Hair follicle dermal papilla cell (primary cell): ENCODE data around the gene OR6Y1. TPM values are rescaled to one million over a fixed set of nuclear protein-coding genes. Genes with fewer than 3 reads are reported as not detected.

Experiments used
- total RNA-seq: library from RNA; depleted of rRNA; stranded (reverse); fragments of >200 nt; gene quantifications from 2 replicates; pipeline ENCODE4 v1.2.3, GENCODE V29; 2012

OR6Y1 gene, protein sequence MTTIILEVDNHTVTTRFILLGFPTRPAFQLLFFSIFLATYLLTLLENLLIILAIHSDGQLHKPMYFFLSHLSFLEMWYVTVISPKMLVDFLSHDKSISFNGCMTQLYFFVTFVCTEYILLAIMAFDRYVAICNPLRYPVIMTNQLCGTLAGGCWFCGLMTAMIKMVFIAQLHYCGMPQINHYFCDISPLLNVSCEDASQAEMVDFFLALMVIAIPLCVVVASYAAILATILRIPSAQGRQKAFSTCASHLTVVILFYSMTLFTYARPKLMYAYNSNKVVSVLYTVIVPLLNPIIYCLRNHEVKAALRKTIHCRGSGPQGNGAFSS
- not detected in 2 replicates for total RNA-seq

DNA sequence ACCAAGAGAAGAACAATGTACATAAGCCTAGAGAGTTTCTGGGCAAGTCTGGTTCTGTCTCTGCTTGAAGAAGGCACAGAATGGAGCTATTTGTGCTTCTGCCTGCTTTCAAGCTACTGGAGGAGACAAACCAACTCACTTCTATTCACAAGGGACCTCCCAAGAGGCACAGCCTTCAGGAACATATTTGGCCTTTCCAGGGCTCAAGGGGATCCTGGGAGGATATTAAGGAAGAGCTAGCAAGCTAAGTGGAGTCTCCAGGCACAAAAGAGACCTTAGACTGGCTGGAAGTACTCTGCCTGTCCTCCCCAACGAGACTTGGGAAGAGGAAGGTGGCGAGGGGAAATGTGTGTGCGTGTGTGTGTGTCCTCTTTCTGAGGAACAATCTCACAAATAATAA, at the start of gene OR6Y1:
Gene OR6Y1 (minus strand): TSS at position 54 of the 400 bp plus-strand sequence. CDS start 6,300 bp downstream, outside the sequence.

DNA sequence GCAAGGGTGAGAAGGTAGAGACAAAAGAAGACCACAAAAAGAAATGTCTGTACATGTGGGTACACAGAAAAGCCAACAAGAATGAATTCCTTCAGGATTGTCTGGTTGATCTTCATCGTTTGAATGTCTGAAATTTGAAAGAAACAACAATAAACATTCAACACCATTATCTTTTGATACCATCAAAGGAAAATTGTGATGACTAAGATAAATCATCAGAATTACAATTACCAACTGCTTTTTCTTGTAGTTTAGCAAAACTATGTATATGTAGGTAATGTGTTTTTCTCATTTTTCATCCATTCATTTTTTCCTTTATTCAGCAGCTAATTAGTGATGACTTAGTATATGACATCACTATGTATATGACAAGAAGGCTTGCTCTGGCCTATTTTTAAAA, 25.5 kb upstream of the OR6Y1 start, which contains the start of gene OR10X1:
Gene OR10X1 (minus strand): TSS at position 167 of the 400 bp plus-strand sequence. CDS start 0 bp downstream, at position 167.

DNA sequence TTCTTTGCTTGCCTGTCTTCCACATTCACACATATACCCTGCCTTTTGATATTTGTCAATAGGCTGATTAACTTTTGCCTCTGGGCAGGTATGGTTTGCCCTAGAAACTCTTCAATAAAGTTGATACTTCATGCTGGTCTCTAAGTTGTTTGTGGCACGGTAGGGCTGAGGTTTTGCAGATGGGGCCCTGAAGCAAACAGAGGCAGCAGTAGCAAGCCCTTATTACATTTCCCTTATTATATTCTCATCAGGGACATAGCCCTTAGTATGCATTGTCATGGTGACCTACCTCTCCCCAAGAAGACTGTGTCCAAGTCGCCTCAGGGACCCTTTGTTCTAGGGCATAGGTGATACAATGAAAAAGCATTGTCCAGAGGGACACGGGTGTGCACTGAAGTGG, 16.3 kb upstream of the OR6Y1 start, which contains the start of gene OR6P1:
Gene OR6P1 (minus strand): TSS at position 101 of the 400 bp plus-strand sequence. CDS start 6,976 bp downstream, outside the sequence.

Other genes starting within 250 kb of the OR6Y1 start
- not detected in 2 replicates for gene CD1B, start 222.9 kb downstream of the OR6Y1 start, total RNA-seq
- gene CD1E, start 200.5 kb downstream of the OR6Y1 start, total RNA-seq = not detected in 2 replicates
- not detected in 2 replicates for gene OR10T2, start 154.9 kb downstream of the OR6Y1 start, total RNA-seq
- gene OR10K2, start 128.2 kb downstream of the OR6Y1 start, total RNA-seq = not detected in 2 replicates
- not detected in 2 replicates for gene OR10K1, start 92.6 kb downstream of the OR6Y1 start, total RNA-seq
- gene OR10R2, start 82.2 kb downstream of the OR6Y1 start, total RNA-seq = not detected in 2 replicates
- not detected in 2 replicates for gene OR6P1, start 16.2 kb upstream of the OR6Y1 start, total RNA-seq
- not detected in 2 replicates for gene OR10X1, start 25.5 kb upstream of the OR6Y1 start, total RNA-seq
- not detected in 2 replicates for gene OR10Z1, start 50.9 kb upstream of the OR6Y1 start, total RNA-seq
- gene SPTA1, start 132.3 kb upstream of the OR6Y1 start, total RNA-seq = not detected in 2 replicates
- gene OR6K2, start 146.2 kb upstream of the OR6Y1 start, total RNA-seq = not detected in 2 replicates
- not detected in 2 replicates for gene OR6K3, start 166.3 kb upstream of the OR6Y1 start, total RNA-seq
- gene OR6K6, start 200.3 kb upstream of the OR6Y1 start, total RNA-seq = not detected in 2 replicates
- not detected in 2 replicates for gene OR6N1, start 217.8 kb upstream of the OR6Y1 start, total RNA-seq
- not detected in 2 replicates for gene OR6N2, start 226.8 kb upstream of the OR6Y1 start, total RNA-seq